HG02571 (cell line): ENCODE data around the gene GSS.

Experiments used
- ATAC-seq: cut with Tn5 transposase; IDR thresholded peaks from one replicate; pipeline ENCODE4 v1.9.1; 2021; ENCODE audit warnings: mild to moderate bottlenecking, moderate library complexity; ENCODE audit not compliant: unreplicated experiment

The GSS gene

DNA sequence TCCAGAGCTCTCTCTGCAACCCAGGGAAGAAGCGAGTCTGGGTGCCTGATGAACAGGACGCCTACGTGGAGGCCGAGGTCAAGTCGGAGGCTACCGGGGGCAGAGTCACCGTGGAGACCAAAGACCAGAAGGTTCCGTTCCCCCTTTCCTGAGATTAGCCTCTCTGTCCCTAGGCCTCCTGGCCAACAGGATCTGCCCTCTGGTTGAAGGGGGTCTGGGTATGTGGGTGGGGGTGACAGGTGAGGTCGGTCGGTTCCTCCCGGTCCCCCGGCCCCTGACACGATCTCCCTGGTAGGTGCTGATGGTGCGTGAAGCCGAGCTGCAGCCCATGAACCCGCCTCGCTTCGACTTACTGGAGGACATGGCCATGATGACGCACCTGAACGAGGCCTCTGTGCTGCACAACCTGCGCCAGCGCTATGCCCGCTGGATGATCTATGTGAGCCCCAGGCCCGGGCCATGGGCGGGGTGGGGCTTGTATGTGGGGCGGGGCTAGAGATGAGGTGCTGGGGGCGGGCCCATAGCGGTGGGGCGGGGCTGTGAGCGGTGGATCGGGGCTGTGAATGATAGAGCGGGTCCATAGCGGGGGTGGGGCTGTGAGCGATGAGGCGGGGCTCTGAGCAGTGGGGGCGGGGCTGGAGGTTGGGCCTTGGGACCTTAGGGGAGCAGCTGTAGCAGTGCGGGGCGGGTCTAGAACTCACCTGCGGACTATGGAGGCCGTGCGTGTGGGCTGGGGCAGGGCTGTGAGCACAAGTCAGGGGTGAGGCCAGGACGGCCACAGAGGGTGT, 24.0 kb upstream of the GSS start:
- ATAC-seq = no peak

DNA sequence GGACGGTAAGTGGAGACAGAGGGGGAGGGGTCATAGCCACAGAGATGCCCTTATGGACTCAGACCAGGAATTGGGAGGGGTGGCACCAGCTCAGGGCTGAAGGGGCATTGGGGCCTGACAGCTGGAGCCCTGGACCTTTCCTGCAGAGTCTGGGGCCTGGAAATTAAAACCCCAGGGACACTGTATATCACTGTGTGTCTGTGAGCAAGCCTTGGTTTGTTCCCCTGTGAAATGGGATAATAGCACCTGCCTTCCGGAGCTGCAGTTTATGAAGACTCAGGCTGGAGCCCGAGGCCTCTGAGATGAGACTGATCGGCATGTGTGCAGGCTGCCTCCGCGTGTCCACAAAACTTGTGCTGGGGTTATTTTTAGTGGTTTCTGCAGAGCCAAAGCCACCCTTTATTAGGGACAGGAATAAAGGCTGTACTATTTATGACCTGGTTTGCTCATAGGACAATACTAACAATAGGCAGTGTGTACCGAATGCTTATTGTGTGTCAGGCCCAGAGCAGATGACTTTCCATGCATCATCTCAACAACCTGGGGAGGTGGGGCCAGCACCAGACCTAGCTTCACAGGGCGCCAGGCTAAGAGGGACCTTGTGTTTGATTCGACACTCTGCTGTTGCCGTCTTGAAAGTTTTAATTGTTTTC, 22.6 kb upstream of the GSS start:
- ATAC-seq = no peak

DNA sequence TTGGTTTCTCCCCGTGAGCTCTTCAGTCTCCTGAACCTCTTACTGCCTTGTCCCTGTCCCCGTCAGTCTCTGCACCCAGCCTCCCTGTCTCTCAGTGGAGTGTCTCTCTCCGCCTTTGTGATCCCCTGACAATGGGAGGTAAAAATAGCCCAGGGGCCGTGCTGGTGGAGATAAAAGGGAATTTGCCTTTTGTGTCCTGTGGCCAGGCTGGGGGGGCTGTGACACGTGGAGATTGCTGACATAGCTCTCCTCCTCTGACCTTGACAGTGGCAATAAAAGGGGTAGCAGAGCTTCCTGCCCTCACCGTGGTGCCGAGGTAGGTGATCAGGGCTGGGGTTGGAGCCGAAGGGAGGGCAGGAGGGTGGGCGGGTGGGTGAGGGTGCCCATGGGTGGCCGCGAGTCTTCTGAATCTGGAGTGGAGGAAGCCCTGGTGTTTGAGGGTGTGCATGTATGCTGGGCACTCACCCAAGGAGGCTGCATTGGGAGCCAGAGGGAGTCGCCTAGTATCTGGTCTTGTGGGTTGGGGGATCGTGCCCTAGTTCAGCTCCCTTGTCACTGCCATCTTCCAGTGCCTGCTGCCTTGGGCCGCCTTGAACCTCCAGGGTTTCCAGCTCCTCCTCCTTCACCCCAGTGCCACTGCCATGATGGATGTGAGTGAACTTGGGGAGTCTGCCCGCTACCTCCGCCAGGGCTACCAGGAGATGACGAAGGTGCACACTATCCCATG, 21.9 kb upstream of the GSS start:
- ATAC-seq = no peak

DNA sequence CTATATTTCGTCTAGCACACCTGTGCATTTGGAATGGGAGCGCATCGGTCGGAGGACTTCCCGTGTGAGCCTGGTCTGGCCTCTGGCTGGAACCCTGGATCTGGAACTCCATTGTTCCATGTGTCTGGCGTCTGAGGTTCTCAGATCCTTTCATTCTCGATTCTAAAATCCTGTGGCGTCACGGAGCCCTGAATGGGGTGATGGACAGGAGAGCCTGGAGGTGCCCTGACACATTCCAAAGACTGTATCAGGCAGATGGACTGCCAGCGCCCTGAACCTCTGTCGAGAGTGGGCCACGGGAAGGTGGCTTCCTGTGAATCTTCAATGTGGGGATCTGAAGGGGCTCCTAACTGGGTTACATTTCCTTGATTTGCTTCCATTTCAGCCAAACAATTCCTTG, 20.7 kb upstream of the GSS start:
- ATAC-seq = no peak

DNA sequence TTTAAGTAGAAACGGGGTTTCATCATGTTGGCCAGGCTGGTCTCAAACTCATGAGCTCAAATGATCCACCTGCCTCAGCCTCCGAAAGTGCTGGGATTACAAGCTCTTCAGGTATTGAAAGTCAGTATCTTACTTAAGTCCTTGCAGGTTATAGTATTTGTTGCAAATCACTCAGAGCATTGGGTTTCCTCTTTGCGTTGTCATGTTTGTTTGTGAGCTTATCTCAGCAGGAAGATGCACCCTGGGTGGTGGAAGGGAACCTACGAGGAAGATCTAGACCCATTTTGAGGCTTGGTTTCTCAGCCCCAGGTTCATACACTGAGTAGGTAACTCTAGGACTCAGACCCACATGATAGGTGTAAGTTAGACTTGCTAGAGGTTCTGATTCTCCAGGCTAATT, 18.6 kb upstream of the GSS start:
- ATAC-seq = no peak

DNA sequence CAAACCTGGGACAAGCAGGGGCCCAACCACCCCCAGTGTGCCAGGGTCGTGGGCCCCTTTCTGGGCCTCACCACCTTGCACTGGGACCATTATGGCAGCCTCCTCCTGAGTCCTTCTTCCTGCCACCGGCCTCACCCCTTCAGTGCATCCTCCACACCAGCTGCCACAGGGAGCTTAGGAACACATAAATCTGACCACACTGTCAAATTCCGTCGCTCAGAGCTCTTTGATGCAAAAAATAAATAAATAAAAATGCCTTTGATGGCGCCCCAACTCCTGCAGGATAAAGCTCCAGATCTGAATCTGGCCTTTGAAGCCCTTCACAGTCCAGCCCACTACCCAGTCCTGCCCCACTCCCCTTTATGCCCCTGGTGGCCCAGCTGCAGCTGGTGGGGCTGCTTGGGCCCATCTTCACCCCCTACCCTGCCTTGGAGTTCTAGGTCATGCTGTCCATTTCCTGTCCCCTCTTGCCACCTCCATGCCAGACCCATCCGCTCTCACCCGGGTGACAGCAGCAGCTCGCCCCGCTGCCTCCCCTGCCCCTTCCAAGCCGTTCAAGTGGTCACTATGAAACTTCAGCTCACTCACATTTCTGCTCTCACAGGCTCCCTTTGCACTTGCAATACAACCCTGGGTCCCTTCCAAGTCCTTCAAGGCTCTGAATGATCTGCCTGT, 16.1 kb upstream of the GSS start:
- ATAC-seq = no peak

DNA sequence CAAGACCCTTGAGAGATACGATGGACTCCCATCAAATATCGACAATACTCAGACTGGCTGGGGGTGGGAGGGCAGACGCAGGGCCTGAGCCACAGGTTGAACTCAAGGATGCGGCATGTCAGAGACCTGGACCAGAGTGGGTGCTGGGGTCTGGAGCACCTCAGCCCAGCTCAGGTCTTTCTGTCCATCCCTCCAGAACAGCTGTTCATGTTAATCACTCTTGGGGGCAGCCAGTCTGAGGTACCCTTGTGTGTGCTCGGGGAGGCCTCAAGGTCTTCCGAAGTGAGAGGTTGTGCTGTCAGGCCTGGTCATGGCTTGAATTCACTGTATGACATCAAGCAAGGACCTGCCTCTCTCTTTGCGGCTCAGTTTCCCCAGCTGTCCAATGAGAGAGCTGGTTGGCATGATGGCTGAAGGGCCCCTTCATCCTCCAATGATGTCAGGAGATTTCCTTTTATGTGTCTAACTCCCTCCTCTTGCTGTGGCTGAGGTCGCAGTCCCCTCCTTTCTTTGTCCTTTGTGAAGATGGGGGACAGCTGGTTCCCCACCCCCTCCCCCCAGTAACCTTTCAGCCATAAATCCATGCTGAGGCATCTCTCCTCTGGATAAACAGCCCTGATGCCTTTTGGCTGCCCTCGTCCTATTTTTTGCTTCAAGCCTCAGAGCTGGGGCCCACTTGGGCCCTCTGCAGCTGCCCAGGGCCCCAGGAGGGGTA, 15.4 kb upstream of the GSS start:
- ATAC-seq = no peak

DNA sequence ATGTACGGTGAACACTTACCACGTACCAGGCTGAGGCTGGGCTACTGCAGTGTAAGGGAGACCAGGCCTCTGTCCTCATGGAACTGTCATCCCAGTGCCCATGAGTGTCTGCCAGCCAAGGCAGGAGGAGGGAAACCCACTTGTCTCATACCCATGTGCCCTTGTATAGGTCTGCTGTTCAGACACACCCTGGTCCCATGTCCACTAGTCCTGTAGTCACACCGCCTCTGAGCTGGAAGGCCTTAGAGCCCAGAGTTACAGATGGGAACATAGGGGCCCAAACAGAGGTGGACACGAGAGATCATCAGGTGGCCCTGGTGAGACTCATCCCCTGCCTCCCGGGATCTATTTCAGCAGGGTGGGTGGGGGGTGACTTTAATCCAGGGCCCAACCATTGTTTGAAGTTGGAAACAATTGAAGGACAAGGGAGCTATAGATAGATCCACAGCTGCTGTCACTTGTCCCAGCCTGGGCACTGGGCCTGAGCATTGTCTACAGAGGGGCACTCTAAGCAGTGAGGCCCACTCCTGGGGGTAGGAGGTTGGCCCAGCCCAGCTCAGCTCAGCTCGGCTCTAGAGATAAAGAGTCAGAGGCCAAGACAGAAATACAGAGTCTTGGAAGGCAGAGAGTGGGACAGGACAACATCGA, 14.7 kb upstream of the GSS start:
- no peak for ATAC-seq

DNA sequence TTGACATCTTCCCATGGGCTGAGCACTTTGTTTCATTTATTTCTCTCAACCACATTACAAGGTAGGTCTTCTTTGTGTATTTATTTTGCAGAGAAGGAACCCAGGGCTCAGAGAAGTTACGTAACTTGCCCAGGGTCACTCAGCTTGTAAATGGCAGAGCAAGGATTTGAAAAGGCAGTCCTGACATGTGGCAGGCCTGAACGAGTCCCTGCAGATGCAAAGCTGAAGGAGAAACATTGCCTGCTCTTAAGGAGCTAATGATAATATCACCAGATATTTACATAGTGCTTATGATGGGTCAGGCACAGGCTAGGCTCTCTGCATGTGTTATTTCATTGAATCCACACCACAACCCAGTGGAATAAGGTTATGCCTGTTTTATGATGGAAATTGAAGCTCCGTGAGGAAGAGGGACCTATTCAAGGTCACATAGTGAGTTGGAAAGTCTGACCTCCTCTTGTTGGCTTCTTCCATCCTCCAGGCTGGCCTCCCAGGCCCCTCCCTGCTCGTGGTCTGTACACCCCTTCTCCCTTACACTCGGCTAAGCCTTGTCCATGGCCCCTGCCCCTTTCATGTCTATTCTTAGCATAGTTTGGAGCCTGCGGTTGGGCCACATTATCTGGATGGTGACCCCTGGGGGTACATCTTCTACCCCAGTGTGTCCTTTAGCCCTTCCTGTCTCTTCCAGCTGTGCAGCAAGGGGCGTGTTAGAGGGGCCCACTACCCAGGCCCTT, 12.6 kb upstream of the GSS start:
- ATAC-seq = no peak

DNA sequence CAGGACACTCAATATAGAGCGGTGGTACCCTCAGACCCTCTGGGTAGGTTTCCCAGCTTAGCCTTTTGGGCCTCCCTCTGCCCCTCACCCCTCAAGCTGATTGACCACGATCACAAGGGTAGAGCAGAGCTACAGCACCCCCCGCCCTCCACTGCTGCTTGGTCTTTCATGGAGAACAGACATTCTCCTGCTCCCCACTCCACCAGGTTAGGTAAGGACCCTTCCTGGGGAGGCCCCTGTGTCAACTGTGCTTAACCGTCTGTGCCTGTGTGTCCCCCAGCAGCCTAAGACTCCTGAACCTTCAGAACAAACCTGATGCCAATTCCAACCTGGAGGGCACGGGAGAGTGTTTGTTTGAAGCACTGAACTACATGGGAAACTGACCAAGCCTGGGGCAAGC, 11.8 kb upstream of the GSS start:
- no peak for ATAC-seq

DNA sequence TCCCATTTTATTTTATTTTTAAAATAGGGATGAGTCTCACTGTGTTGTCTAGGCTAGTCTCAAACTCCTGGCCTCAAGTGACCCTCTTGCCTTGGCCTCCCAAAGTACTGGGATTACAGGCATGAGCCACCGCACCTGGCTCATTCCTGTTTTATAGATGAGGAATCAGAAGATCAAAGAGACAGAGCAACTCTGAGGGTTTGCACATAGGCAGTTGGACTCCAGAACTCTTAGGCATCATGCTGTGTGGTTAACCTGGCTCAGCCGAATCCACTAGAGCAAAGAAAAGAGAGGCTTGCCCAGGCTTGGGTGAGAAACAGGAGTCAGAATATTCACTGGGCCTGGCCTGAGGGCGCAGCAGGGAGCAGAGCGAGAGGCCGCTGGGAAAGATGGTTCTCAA, 9.4 kb upstream of the GSS start:
- no peak for ATAC-seq

DNA sequence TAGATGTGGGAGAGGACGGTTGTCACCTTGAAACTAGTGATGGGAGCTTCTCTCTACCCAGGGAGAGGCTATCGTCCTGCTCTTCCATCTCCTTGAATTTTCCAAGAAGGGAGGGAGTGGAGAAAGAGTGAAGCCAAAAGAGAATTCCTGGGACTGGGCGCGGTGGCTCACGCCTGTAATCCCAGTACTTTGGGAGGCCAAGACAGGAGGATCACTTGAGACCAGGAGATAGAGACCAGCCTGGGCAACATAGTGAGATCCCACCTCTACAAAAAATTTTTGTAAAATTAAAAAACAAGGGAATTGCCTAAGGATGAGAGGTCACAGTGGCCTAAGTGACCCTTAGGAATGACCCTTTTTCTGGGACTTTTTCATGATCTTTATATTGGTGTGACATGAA, 8.9 kb upstream of the GSS start:
- ATAC-seq = no peak

DNA sequence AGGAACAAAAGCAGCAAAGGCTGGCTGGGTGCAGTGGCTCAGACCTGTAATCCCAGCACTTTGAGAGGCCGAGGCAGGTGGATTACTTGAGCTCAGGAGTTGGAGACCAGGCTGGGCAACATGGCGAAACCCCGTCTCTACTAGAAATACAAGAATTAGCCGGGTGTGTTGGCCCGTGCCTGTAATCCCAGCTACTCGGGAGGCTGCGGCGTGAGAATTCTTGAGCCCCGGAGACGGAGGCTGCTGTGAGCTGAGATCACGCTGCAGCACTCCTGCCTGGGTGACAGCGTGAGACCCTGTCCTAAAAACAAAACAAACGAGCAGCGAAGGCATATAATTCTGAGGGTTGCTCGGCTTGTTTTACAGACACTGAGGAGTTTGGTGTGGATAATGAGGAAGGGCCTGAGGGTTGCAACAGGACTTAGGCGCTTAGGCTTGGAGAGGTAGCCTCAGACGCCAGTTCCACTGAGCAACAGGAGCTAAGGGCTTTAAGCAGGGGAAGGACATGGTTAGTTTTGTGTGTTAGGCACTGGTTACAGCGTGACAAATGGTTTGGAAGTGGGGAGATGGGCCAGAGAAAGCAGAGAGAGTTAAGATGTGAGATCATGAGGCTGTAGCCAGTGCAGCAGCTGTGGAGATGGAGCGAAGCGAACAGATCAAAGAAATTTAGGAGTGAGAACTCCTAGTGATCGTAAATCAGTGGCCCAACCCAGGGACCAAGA, 1.3 kb upstream of the GSS start:
- no peak for ATAC-seq

DNA sequence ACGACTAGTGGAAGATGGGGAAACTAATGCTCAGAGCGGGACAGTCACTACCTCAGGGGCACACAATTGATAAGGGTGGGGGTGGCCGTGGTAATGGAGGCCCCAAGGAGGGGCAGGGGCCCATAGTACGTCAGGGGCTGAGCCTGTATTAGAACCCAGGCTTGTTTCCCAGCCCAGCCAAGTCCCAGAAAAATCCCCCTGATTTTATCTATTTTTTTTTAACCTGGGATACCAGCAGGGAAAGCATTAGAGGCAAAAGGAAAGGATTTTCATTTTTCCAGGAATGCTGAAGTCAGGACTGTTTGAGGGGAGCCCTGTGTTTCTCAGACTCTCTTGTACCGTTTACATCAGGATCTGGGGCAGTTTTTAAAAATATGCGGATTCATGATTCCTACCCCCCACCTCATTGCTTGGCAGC, 444 bp upstream of the GSS start:
- no peak for ATAC-seq

DNA sequence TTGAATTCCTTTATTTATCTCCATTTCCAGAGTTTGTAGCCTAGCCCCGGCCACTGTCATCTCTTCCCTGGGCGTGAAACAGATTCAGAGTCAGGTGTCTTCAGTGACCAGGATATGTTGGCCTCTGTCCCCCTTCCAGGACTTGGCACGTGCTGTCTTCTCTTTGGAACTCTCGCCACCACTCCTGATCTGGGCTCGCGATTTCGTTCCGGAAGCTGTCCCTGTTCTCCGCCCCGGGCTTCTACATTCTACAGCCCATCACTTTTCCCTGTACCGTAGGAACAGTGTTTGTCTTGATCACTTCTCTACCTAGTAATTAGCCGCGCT, 739 bp downstream of the GSS start:
- ATAC-seq = no peak

DNA sequence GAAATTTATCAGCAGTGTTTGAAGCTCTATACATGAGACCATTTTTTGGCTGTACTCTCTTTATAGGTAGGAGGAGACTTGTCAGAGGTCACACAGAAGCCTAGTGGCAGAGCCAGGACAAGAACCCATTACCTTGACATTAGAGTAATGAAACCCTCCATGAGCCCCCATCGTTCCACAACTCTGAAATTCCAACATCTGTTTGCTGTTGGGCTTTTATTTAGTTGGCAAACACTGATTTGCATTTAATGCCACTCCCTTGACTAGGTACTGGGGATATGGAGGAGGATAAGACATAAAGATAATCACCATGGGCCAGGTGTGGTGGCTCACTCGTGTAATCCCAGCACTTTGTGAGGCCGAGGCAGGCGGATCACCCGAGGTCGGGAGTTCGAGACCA, 1.6 kb downstream of the GSS start:
- ATAC-seq = no peak

DNA sequence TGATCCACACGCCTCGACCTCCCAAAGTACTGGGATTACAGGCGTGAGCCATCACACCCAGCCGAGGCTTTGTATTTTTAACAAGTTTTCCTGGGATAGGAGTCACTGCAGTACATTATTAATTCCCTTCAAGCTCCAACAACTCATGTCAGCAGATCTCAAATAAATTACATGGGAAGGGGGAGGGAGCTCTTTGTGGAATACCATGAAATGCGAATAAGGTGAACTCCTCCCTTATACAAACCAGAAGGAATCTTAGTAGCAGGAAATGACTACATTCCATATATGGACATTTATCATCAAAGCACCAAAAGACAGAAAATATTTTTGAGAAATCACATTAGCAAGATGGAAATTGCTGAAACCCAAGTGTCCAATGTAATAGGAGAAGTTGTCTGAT, 2.9 kb downstream of the GSS start:
- no peak for ATAC-seq

DNA sequence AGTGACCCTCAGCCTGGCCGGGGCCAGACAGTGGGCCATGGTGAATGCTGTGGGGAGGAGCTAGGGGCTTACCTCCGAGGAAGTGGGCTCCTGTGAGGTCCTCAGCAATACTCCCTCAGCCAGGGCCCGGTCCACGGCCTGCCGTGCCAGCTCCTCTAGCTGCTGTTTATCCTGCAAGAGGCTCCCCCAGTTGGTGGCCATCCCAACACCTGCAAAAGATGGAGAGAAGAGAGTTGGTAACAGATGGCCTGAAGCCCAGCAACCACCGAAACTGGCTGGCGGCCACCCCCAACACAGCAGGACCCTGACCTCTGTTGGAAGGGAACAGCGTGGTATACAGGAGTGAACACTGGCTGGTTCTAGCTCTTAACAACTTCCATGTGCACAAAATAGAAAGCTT, 4.0 kb downstream of the GSS start:
- no peak for ATAC-seq

DNA sequence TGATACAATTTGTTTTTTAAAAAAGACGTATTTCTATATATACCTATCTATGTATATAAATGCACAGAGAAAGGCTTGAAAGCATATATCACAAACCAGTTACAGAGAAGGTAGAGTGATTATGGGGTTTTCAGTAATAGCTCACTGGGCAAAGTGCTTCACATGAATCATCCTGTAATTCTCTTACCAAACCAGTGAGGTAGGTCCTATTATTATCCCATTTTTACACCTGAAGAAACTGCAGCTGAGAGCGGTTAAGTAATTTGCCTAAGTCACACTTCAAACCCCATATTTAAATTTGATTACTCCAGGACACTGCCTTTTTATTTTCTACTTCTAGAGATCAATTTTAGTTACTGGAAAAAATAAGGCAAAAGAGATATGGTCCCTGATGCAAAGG, 4.4 kb downstream of the GSS start:
- no peak for ATAC-seq
